ENCODE data around the gene ASXL2.

DNA sequence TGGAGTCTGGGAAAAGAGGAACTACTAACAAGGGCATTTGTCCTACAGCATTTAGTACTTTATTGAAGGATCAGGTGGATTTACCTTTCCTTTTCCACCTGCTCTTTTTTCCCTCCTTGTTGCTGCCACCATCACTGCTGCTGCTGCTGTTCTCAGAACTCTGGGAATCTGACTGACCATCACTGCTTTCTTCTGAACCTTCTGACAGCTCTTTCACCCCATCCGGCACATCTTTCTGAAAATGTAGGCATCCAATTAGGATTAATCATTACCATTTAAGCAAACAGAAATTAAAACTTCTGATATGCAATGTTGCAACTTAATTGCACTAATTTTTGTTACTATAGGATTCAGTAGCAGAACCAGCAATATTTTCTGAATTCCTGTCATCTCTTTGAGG is 79.0 kb downstream of the ASXL2 start:
- TF ChIP-seq, protein P1, sequence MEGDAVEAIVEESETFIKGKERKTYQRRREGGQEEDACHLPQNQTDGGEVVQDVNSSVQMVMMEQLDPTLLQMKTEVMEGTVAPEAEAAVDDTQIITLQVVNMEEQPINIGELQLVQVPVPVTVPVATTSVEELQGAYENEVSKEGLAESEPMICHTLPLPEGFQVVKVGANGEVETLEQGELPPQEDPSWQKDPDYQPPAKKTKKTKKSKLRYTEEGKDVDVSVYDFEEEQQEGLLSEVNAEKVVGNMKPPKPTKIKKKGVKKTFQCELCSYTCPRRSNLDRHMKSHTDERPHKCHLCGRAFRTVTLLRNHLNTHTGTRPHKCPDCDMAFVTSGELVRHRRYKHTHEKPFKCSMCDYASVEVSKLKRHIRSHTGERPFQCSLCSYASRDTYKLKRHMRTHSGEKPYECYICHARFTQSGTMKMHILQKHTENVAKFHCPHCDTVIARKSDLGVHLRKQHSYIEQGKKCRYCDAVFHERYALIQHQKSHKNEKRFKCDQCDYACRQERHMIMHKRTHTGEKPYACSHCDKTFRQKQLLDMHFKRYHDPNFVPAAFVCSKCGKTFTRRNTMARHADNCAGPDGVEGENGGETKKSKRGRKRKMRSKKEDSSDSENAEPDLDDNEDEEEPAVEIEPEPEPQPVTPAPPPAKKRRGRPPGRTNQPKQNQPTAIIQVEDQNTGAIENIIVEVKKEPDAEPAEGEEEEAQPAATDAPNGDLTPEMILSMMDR (IDR thresholded peaks at IDR 0.05; ENCODE audit: insufficient read depth, low read depth, low read length) = no peak
- TF ChIP-seq EZH2 (IDR thresholded peaks at IDR 0.05; ENCODE audit: insufficient read depth, low read length) = no peak

Data from astrocyte (in vitro differentiated cells and primary cell).